ENCODE data around the gene HK2. TPM values are rescaled to one million over a fixed set of nuclear protein-coding genes. Genes with fewer than 3 reads are reported as not detected.

HK2 gene
- total RNA-seq, 1 donor from 2014 or later: 4.1 TPM

GRCh38 chr2:74872389-74872836 is 38.5 kb downstream of the HK2 start:
- intact Hi-C loops (cut with DNase I): no loop called here
- ATAC-seq (ENCODE audit: poor library complexity) (no peak), DNase-seq (no peak)

DNA sequence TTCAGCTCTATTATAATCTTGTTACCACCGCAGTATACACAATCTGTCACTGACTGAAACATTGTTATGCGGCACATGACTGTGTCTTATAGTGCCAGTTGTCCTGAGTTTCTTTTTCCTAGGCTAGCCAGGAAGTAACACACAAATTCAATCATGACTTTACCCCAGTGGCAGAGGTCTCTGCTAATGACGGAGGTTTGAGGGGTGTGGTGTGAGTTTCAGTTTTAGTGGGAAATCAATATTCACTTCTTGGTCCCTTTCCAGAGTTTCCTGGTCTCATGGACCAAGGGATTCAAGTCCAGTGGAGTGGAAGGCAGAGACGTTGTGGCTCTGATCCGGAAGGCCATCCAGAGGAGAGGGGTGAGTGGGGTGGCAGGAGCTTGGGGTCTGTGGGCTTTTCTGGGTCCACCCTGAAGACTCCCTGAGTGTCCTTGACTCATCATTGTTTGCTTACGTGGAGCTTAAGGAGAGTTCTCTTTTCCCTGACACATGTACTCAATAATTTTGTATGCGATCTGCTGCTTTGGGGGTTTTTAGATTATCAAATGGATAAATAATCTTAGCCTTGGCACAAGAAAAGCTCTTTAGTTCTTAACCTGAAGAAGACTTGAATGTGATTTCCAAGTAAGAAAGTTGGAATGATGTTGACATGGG is 39.2 kb downstream of the HK2 start:
- ATAC-seq (ENCODE audit: poor library complexity) (no peak), DNase-seq (no peak)
- intact Hi-C loops (cut with DNase I): no loop called here

- DNase-seq: no peak
- no peak for ATAC-seq (ENCODE audit: poor library complexity)
- intact Hi-C loops (cut with DNase I): no loop called here
These were observed 40.0 kb downstream of the HK2 start for GRCh38 chr2:74873678-74874640.

DNA sequence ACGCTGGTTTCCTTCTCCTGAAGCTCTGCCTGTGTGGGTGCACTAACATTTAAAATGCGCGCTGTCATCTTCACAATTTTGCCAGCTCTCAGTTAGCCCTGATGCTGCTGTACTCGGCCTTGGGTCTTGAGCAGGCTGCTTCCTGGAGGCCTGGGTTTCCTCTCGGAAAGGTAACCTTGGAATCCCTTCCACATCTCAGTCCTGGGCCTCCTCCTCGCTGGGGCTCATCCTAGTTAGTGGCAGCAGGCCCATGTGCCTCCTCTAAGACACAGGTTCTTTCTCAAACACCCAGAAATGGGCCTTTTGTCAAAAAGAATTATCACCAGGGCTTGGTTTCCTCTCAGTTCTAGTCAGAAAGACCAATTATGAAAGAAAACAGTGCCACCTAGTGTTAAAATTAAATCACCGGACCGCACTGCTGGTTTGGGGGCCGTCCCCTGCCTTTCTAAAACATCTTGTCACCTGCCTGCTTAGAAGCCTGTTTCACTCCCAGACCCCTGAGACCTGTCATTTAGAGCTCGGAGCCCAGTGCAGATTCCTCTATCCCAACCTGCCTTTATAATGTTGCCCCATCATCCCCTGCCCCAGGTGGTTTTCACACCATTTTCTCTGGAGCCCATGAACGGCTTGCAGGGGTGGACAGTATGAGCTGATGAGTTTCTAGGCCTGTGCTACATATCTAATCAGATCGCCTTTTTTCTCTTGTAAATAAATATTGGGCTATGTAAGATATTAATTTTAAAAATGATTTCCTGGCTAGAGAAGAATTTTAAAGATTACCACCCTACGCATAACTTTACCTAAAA is 42.4 kb downstream of the HK2 start:
- no peak for DNase-seq
- peak; percentile 87 for ATAC-seq (ENCODE audit: poor library complexity)
- intact Hi-C loops (cut with DNase I): loop anchor here (2.0 to 5.0 kb wide), 2 partner anchors 161 to 184 kb away; no protein-coding TSS in a partner anchor

- intact Hi-C loops (cut with DNase I): loop anchor here (2.0 to 5.0 kb wide), 2 partner anchors 163 to 185 kb away; no protein-coding TSS in a partner anchor
- DNase-seq: no peak
- no peak for ATAC-seq (ENCODE audit: poor library complexity)
These were observed 43.4 kb downstream of the HK2 start for GRCh38 chr2:74877376-74877775.

DNA sequence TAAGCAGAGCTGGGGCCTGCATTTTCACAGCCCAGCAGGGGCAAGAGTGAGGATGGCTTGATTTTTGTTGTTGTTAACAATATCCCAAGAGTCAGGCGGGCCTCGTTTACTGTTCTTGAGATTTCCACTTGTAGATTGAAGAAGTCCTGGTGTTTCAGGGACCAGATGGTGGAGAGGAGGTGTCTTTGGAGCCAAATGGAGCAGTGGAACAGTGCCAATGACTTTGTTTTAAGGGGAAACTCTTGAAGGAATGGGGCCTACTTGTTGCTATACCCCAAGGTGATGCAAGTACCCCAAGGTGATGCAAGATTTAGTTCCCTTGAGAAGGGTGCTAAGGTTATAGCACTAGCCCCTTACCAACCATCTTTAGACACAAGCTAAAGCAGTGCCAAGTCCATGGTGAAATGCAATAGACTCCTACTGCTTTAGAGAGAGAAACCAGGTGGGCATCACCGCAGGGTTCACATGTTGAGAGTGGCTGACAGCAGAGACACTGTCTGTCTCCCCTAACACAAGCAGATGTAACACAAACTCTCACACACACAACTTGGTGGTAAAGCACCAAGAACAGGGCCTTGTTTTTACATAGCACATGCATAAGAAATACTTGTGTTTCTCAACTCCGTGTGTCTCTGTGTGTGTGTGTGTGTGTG is 44.0 kb downstream of the HK2 start:
- DNase-seq (no peak), ATAC-seq (ENCODE audit: poor library complexity) (no peak)
- intact Hi-C loops (cut with DNase I): loop anchor here (2.0 to 5.0 kb wide), 2 partner anchors 163 to 186 kb away; no protein-coding TSS in a partner anchor

DNA sequence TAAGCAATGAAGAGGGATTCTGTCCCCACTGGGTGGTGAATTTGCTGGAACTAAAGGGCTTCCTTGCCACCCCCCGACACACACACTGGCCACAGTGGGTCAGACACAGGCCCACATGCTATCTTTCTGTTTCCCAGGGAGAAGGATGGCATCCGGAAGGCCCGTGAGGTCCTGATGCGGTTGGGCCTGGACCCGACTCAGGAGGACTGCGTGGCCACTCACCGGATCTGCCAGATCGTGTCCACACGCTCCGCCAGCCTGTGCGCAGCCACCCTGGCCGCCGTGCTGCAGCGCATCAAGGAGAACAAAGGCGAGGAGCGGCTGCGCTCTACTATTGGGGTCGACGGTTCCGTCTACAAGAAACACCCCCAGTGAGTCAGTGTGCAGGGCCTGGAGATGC is 44.6 kb downstream of the HK2 start:
- intact Hi-C loops (cut with DNase I): loop anchor here (5.0 kb wide), 1 partner anchor 186 kb away; no protein-coding TSS in a partner anchor

GRCh38 chr2:74880054-74880728 is 46.3 kb downstream of the HK2 start:
- intact Hi-C loops (cut with DNase I): no loop called here
- DNase-seq (no peak), ATAC-seq (ENCODE audit: poor library complexity) (no peak)

More for the DNA sequence above, 44.6 kb downstream of the HK2 start:
- DNase-seq: no peak
- no peak for ATAC-seq (ENCODE audit: poor library complexity)

GRCh38 chr2:74881176-74881575 is 47.2 kb downstream of the HK2 start:
- intact Hi-C loops (cut with DNase I): no loop called here
- ATAC-seq (ENCODE audit: poor library complexity) (no peak), DNase-seq (no peak)

DNA sequence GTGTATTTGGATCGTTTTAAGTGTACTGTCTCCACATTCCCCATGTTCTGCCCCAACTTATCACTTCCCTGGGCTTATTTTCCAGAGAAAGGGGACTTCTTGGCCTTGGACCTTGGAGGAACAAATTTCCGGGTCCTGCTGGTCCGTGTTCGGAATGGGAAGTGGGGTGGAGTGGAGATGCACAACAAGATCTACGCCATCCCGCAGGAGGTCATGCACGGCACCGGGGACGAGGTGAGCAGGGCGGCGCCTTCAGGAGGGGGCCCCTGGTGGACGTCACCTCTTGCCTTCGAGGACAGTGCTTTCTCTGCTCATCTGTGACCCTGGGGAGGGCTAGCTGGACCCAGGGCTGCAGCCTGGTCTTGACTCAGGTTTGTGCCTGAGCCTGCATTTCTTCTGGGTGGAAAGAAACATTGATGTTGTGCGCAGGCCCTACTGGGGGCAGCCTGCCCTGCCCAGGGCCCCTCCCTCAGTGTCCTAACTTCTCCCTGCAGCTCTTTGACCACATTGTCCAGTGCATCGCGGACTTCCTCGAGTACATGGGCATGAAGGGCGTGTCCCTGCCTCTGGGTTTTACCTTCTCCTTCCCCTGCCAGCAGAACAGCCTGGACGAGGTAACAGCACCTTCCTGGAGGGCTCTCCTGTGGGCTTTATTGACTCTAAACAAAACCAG is 47.8 kb downstream of the HK2 start:
- DNase-seq (no peak), ATAC-seq (ENCODE audit: poor library complexity) (no peak)
- intact Hi-C loops (cut with DNase I): no loop called here

- intact Hi-C loops (cut with DNase I): no loop called here
- no peak for DNase-seq
- no peak for ATAC-seq (ENCODE audit: poor library complexity)
These were observed 48.4 kb downstream of the HK2 start for GRCh38 chr2:74882299-74882687.

DNA sequence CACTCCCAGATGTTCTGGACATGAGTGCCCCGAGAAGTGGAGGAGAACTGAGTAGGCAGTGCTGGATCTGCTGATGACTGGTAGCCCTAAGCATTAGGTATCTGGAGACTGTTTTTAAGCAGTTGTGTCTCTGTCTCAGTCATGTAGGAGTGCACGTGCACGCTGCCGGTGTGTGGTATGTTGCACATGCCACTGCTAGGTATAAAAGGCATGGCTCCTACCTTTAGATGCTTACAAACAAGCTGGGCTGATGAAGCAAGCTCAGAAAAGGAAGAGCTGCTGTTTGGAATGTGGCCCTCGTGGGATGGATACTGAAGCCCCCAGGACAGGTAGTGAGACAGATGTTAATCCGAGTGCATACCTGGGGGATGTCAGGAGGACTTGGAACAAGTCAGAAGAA is 49.1 kb downstream of the HK2 start:
- ATAC-seq (ENCODE audit: poor library complexity): no peak
- DNase-seq: no peak
- intact Hi-C loops (cut with DNase I): no loop called here

DNA sequence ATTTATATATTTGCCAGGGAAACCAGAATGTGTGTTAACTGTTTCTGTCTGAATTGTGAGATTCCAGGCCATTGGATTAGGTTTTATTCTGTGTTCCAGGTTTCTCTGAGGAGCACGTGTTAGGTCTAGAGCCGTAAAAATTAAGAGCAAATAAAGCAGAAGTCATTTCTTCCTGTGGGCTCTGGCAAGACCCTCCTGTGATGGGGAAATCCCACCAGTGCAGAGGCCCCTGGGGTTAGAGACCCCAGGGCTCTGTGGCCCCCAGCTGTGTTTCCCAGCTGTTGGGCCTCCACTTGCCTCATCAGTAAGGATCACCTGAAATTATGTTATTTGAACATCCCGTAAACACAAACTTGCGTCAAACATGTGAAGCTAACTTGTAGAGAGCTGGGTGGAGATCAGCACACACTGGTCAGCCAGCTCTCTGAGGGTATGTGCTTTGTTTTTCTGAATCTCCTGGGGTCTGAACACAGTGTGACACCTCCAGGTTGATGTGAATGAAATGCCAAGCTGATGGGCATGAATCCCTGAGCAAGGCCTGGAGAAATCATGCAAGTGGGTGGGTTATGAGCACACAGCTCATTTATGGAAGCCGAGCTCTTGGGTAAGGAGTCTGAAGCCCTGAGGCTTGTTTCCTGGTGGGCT is 50.3 kb downstream of the HK2 start:
- no peak for ATAC-seq (ENCODE audit: poor library complexity)
- intact Hi-C loops (cut with DNase I): no loop called here
- DNase-seq: no peak

GRCh38 chr2:74884866-74885265 is 50.9 kb downstream of the HK2 start:
- intact Hi-C loops (cut with DNase I): no loop called here
- no peak for ATAC-seq (ENCODE audit: poor library complexity)
- DNase-seq: no peak

DNA sequence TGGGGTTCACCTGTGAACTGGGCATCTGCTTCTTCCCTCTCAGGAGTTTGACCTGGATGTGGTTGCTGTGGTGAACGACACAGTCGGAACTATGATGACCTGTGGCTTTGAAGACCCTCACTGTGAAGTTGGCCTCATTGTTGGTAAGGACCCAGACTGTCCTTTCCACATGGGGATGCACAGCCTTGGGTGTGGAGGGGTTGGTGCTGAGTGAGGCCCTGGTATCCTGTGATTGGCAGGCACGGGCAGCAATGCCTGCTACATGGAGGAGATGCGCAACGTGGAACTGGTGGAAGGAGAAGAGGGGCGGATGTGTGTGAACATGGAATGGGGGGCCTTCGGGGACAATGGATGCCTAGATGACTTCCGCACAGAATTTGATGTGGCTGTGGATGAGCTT is 52.3 kb downstream of the HK2 start:
- DNase-seq (no peak), ATAC-seq (ENCODE audit: poor library complexity) (no peak)
- intact Hi-C loops (cut with DNase I): no loop called here

- ATAC-seq (ENCODE audit: poor library complexity): no peak
These were observed 52.9 kb downstream of the HK2 start for GRCh38 chr2:74886811-74887210.

DNA sequence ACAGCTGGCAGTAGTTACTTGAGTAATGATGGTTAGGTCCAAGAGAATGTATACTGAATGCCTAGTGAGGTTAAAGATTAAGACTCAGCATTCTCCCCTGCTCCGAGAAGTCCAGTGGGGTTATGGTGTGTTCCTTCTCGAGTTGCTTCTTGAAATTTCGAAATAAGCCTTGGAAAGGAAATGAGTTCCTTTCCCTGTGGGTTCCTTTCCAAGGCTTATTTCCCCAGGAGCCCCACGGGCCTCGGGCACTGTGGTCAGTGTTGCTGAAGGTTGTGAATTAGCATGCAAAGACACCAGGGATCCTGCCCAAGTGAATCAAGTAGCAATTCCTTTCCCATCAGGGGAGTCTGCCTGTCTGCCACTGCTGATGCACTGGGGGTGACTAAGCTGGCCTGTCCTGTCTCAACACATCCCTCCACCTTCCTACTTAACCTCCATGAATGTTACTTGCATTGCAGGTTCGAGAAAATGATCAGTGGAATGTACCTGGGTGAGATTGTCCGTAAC is 53.6 kb downstream of the HK2 start:
- ATAC-seq (ENCODE audit: poor library complexity) (peak; percentile 20), DNase-seq (no peak)
- intact Hi-C loops (cut with DNase I): no loop called here

More at GRCh38 chr2:74886811-74887210, 52.9 kb downstream of the HK2 start:
- intact Hi-C loops (cut with DNase I): no loop called here
- no peak for DNase-seq

Measured in Right ventricle myocardium superior (tissue), 1 donor.